Neural cell (in vitro differentiated cells): Measurements from ENCODE around the gene LPP.

Experiments
- CTCF ChIP-seq: fragments of 450-650 bp; IDR thresholded peaks from 2 replicates; pipeline ENCODE4 v1.5.1; 2014; ENCODE audit warnings: antibody characterized with exemption, mild to moderate bottlenecking, moderate library complexity; ENCODE audit not compliant: poor library complexity, severe bottlenecking
- EP300 ChIP-seq: fragments of 450-650 bp; conservative IDR thresholded peaks from 2 replicates; pipeline ENCODE4 v1.6.1; 2014; ENCODE audit warnings: antibody characterized with exemption, mild to moderate bottlenecking, moderate library complexity; ENCODE audit not compliant: poor library complexity, severe bottlenecking
- EZH2 ChIP-seq: fragments of 200-600, 300-800 bp; shearing (Covaris generic), sonication (generic); IDR thresholded peaks from 2 replicates; pipeline ENCODE4 v1.6.1; 2014; ENCODE audit warnings: antibody characterized with exemption, low read length, borderline replicate concordance, mild to moderate bottlenecking; ENCODE audit not compliant: insufficient read depth, poor library complexity, severe bottlenecking
- MXI1 ChIP-seq: fragments of 450-650 bp; conservative IDR thresholded peaks from 2 replicates; pipeline ENCODE4 v1.6.1; 2014; ENCODE audit warnings: antibody characterized with exemption, mild to moderate bottlenecking; ENCODE audit not compliant: poor library complexity, severe bottlenecking
- POLR2AphosphoS5 ChIP-seq: IDR thresholded peaks from 2 replicates; pipeline ENCODE4 v1.6.1; 2012
- RAD21 ChIP-seq: fragments of 450-650 bp; conservative IDR thresholded peaks from 2 replicates; pipeline ENCODE4 v1.6.1; 2014; ENCODE audit warnings: antibody characterized with exemption, mild to moderate bottlenecking, moderate library complexity
- REST ChIP-seq: IDR thresholded peaks from 2 replicates; pipeline ENCODE4 v1.6.1; 2012; ENCODE audit warnings: borderline replicate concordance
- SMC3 ChIP-seq: fragments of 450-650 bp; conservative IDR thresholded peaks from 2 replicates; pipeline ENCODE4 v1.6.1; 2014; ENCODE audit warnings: antibody characterized with exemption, mild to moderate bottlenecking, moderate library complexity; ENCODE audit not compliant: poor library complexity
- TAF1 ChIP-seq: IDR thresholded peaks from 2 replicates; pipeline ENCODE4 v1.6.1; 2012; ENCODE audit warnings: low read depth

GRCh38 chr3:188327433-188327832 lies 173.5 kb downstream of the LPP start:
- TF ChIP-seq CTCF (no peak), EZH2 (no peak), EP300 (no peak), REST (no peak), MXI1 (no peak), RAD21 (no peak), POLR2AphosphoS5 (no peak), TAF1 (no peak), SMC3 (no peak)
